A204.1 (cell line): ENCODE measurements around the gene ANXA11.

Experiments
- FAIRE-seq: peaks from 2 replicates; lab custom pipeline; 2012; peaks lifted over from hg19 to GRCh38; lab: Jason Lieb, UNC

ANXA11 gene

DNA sequence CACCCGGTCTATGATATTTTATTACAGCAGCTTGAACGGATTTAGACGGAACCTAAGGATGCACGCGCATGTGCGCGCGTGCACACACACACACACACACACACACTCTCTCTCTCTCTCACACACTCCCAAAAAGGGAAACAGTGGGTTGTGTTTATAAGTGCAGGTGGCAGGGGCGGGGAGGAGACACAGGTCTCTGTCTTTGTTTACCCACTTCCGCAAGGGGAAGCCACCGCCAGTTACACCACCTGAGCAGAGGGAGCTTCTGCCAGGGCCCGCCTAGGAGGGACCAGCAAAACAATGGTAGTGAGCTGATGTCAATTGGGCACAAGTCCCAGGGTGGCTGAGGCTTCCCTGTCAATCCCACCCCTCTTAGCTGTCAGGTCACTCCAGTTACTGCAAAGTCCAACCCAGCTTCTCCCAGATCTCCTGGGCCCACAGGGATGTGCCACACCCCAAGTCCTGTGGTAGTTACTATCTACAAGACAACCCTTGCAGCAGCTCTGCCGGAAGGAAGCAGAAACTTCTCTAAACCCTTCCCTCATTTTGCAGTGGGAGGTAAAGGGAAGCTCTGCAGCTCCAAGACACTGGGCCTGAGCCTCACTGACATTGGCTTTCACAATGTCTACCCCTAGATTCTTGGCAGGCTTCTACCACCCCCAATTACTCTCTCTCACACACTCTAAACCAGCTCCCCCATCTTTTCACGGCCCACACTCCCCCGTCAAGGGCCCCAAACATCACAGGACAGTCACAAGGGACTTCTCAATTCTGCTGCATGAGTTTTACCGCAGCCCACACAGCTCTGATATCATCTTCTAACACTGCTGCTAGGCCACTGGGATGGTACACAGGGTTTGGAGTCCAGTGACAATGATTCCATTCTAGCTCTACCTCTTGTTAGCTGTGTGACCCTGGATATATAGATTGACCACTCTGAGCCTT, 17.6 kb downstream of the ANXA11 start:
- FAIRE-seq: no peak

DNA sequence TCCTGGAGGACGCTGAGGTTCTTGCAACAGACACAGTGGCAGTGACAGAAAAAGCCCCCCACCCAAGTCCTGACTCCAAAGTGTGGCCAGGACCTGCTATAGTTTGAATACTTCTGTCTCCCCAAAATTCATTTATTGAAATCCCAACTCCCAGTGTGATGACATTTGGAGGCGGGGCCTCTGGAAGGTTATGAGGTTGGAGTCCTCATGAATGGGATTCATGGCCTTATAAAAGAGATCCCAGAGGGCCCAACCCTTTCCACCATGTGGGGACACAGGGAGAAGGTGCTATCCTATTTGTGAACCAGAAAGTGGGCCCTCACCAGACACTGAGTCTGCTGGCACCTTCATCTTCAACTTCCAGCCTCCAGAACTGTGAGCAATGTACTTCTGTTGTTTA, 18.3 kb downstream of the ANXA11 start:
- no peak for FAIRE-seq

DNA sequence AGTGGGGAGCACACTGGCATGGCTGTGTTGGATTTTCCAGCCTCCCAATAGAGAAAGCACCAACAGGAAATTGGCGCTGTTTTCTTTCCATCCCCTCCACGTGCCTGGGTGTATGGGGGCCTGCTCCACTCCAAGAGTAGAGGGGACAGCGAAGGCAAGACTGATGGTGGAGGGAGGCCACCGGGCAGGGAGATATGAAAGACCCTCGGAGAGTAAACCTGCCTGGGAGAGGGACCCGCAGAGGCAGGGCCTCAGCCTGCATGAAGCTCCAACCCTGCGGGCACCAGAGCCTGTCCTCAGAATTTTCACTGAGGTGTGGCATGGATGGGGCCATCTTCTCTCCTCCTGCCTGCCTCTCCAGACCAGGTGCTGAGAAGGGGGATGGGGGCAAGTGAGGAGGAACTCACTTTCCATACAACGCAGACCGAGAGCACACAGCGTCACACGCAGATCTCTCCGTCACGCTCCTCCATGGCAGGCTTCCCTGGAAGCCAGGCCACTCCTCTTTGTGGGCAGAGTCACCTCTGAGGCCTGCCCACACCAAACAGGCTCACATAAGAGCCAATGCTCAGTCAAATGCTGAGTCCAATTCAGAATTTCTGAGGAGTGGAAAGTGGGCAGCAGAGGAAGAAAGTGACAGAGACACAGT, 18.8 kb downstream of the ANXA11 start:
- no peak for FAIRE-seq

DNA sequence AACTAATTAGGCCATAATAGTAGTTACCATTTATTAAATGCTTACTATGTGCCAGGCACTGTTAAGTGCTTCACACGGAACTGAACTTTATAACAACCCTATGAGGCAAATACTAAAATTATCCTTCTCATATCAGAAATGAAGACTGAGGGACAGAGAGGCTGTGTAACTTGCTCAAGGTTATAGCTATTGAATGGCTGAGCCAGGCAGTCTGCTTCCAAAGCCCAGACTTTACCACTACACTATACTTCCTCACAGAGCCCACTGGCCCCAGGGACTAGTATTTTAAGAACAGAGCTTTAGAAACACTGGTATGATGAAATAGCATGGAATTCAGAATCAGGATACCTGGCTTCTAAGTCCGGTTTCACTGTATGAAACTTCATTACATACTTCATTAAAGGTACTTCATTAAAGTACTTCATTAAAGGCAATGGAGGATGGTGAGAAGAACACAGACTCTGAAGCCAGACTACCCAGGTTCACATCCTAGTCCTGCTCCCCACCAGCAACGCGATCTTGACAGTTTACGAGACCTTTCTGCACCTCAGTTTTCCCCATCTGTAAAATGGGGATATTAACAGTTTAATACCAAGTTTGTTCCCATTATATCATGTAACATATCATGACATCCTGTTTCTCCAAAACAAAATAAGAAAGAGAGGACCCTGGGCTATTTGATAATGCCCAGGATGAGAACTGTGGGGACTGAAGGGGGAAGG, 19.6 kb downstream of the ANXA11 start:
- no peak for FAIRE-seq

DNA sequence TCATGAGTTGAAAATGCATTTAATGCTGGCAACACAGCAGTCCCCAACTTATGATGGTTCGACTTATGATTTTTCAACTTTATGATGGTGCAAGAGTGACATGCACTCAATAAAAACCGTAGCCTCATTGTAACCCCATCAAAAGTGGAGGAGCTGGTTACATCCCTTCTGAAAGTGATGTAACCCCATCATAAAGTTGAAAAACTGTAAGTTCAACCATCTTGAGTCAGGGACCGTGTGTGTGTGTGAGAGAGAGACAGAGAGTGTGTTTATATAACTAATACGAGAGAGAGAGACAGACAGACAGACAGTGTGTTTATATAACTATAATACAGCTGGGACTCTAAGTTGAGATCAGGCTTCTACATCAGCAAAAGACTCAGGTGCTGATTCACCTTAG, 21.0 kb downstream of the ANXA11 start:
- no peak for FAIRE-seq

DNA sequence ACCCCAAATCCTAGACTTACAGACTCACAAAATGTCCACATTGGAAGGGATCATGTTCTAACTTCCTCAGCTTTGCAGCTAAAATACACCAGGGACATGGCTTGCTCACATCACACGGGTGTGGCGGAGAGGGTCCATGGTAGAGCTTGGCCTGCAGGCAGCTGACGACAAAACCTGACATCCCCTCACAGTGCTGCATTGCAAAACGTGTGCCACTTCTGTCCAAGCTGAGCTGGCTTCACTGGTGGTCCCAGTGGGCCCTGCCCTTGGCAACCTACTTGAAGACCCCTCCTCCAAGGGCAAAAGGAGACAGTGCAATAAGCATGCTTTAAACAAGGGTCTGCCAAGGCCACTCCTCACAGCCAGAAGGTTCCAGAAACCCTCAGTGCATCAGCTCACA, 21.9 kb downstream of the ANXA11 start:
- no peak for FAIRE-seq

DNA sequence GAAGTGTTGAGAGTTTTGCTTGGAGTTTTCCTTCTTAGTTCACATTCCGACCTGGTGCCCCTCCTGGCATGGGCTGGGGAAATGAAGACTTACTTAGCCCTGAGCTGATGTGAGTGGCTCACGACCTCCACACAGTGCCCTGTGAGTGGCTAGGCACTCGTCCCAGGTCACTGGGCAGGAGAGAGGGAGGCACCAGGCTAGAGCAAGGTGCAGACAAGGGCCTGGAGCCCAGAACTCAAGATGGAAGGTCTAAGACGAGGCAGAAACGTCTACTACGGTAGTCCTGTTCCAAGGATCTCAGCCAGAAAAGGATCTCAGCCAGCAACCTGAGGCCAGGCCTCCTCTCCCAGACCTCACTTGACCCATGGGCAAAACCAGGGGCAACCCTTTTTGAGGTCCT, 22.4 kb downstream of the ANXA11 start:
- FAIRE-seq: no peak

DNA sequence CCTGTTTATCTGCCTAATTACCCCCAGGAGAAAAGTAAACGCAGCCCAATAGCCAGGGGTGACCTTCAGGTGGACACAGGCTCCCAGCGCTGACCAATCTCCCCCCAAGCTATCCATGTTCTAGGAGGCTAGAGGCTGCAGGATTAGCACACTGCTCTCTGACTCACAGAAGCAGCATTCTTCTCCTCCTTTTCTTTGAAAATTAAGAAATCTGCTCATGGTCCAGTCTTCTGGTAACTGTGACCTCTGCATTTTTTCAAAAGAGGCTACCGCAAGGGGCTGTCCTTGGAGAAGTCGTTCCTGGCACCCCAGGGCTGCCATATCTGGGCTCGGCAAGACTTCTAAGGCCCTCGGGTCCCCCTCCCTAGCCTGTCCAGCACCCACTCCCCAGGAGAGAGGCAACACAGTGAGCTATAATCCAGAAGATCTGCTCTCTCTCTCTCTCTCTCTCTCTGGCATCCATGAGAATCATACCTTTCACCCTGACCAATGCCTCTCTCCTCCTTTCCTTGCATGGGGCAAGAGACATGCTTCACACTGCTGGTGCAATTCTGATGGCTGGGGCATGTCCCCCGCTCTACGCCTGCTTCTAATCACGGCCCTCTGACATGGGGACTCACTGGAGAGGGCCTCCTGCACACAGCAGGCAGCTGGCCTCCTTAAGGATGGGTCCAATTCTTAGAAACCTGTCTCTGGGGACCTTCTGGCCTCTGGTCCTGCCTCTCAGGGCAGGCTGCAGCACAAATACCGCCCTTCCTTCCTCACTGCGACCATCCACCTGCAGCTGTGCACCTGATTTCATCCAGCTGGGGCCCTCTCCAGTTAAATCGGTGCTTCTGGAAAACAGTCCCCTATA, 27.3 kb downstream of the ANXA11 start:
- FAIRE-seq: no peak

DNA sequence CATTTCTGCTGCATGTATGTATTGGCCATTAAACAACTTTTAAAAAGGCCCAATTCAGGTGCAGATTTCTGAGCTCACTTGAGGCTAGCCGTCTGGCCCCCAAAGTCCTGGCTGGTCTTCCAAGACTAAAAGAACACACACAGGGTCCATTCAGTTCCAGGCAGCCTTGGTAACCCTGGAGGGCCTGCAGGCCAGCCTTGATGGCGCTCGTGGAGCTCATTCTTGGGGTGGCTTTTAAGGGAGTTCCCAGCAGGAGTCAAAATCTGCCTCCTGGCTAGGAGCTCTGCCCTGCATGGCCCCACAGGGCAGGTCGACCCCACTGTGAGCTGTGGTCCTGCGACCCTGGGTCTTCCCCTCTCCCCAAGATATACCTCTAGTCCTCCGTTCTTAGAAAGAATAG, 28.8 kb downstream of the ANXA11 start:
- FAIRE-seq: no peak

DNA sequence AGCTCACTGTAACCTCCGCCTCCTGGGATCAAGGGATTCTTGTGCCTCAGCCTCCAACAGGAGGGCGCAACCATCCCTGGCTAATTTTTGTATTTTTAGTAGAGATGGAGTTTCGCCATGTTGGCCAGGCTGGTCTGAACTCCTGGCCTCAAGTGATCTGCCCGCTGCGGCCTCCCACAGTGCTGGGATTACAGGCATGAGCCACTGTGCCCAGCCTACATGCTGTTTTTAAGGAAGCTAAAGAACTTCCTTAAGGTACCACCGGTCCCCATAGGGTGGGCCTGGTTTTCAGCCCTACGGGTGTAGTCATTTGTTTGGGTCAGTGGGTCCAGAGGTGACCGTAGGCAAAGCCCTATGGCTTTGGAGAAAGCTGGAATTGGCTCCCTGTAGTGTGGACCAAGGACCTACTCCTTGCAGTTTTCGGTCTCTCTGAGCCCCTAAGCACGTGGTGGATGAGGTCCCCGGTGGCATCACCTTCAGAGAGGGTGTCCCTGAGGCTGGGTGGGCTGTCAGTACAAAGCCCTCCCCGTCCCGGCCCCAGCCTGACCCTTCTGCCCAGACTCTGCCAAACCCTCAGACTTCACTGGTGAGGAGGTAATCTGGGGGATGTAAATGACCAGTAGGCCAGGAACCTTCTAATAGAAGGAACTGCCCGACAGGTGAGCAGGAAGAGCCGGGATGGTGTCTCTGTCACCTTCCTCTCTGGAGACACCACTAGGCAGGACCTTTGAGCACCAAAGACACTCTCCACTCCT, 30.5 kb downstream of the ANXA11 start:
- no peak for FAIRE-seq

DNA sequence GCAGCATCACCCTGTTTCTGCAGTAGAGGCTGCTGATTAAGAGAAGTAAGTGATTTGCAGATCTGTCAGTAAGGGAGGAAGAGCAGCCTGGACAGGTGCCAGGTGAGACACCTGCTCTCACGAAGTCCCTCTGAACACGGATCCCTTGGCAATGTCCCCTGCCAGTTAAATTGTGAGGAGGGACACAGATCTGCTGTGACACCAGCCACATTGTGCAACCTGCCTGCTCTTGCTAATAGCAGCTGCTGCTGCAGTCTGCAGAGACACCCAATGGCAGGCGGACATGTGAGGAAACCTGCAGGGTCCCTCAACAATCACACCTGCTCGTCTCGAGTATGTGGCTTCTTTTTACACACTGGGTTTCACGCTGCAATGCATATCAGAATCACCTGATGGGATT, 31.9 kb downstream of the ANXA11 start:
- FAIRE-seq: no peak

DNA sequence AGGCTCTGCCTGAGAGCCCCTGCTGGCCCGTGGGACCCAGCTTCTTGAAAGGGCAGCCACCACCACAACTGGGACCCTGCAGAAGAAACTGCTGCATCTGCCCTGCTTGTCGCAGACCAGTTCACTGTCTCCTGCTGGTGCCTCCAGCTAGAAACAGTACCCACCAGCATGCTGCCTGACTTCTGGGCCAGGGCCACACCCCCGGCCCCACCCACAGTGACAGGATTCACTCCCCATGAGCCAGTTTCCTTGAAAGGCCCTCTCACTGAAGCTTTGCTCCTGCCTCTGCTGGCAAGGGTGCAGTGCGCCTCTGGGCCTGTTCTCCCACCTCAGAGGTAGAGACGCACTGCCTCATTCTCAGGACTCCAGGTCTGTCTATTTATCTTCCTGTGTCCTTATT, 32.4 kb downstream of the ANXA11 start:
- FAIRE-seq: no peak

DNA sequence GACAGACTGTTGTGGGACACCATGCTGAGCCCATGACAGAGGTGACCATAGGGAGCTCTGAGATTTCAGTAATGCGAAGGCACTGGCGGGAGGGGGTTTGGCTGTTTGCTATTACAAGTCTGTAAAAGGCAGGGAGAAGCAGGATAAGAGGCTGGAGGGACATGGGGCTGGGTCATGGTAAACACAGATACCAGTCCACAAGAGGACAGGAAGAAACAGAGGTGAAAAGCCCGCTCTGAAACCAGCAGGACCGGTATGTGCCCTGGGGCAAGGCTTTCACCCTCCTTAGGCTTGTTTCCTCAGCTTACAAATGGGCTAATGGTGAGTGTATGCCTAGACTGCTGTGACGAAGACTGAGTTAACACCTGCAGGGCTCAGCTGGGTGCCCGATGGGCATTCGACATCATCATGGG, 34.1 kb downstream of the ANXA11 start:
- FAIRE-seq: no peak

DNA sequence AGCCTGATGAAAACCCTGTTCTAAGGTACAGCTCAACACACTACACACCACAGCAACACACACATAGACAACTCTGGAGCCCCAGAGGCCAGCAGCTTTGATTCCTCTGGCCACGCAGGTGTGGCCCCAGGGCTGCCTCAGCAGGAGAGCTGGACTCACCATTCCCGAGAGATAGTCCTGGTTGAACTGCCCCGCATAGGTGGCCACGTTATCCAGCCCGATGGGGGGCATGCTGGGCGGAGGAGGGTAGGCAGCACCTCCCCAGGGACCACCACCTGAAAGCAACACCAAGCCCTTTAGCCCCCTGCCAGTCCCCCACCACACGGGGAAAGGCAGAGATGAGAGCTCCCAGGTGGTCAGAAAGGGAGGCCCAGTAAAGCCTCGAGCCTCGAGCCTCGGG, 34.7 kb downstream of the ANXA11 start:
- no peak for FAIRE-seq

DNA sequence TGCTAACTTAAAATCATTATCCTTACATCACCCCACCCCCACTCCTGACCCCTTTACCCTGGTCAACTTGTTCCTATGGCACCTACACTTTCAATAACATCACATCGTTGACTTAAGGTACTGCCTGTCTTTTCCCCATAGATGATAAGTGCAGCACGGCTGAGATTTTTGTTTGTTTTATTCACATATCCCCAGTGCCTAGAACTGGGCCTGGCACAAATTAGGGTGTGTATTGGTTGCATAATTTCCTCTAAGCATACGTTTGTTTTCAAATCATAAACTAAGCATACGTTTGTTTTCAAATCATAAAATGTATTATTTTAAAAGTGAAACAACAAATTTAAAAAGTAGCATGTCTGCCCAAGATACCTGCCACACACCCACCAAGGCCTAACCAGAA, 35.3 kb downstream of the ANXA11 start:
- FAIRE-seq: no peak

DNA sequence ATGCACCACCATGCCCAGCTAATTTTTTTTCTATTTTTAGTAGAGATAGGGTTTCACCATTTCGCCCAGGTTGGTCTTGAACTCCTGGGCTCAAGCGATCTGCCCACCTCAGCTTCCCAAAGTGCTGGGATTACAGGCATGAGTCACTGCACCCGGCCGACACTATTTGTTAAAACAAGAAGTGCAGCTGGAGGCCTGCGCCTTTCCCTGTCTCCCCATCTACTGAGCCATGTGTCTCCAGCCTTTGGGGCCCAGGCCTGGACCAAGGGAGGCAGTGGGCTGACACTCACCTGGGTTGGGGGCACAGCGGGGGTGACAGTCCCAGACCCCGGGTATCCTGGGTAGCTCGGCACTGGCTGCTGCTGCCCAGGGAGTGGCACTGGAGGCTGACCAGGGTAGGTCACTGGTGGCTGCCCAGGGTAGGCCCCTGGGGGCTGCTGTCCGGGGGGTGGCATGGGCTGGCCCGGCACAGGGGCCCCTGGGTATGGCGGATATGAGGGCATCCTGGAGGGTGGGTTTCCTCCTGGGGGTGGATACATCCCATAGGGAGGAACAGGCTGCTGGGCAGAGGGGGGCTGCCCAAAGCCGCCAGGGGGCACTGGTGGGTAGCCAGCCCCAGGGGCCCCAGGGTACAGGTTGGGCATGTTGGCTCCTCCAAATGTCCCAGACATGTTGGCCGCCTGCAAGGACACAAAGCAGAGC, 36.5 kb downstream of the ANXA11 start:
- no peak for FAIRE-seq

DNA sequence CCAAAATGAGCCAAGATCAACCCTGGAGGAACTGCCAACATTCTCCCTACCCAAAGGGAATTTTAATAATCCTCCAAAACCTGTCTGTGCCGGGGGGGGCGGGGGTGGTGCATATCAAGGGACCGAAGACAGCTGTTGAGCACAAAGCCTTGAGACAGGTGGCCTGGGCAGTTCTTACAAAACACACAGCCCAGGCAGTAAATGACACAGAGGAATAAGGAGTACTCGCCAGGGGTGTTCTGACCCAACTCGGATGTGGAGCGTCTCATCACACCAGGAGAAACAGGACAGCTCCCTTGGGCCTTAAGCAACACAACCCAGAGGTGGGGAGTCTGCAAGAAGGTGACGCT, 37.2 kb downstream of the ANXA11 start:
- FAIRE-seq: no peak

DNA sequence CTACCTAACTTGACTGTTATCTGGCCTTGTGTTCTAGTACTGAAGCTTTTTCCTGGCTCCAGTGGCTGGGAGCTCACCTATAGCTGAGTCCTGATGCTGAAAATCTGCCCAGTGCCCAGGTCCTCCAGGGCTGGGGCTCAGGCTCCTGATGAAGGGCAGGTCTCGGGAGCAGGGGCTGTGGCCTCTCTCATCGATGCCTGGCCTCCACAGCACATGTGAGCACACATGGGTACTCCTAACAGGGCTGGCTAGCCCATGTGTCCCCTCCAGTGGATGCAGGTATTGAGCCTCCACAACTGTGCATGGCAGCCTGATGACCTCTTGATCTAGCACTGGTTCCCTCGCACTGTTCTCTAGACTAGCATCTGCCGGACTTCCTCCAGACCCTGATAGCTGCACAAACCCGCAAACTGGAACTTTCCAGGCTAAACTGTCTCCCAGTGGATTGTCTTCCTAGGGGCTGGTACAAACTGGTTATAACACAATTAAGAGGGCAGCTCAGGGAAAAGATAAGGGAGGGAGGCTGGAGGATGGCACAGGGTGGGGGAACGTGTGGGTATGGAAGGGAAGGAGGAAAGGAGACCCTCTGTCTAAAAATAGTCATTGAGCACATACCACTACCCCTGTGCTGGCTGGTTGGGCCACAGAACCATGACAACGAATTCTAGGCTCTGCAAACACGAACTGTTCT, 37.7 kb downstream of the ANXA11 start:
- FAIRE-seq: no peak

DNA sequence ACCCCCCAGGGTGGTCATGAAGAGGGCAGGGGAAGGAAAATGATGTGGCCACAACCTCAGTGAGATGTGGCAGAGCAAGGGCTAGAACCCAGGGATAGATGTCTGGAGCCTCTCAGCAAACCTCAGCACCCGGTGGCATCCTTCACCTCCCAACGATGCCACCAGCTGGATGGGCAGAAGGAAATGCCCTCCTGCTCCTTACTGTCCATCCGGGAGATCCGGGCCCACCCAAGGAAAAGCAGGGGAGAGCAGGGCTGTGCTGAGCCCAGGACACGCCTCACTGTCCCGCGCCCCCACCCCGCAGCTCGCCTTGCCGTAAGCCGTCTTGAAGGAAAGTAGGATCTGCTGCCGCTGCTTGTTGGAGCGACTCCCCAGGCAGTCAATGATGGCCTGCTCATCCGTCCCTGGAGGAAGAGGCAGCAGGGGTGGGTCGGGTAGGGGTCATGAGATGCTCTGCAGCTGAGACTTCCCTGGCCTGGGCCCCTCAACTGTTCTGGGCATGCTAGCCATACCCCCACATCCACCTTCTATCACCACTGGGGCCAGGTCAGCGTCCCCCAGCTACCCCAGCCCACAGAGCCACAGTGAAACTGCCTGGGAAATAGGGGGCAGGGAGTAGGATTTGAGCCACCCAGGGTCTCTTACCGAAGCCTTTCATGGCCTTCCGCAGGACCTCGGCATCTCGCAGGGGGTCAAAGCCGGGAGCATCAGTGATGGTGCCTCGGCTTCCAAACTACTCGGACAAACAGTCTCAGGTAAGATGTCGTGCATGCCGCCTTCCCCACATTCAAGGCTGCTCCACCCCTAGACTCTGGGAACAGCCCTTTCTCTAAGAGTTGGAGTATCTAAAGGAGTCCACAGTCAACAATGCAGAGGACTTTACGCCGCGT, 38.5 kb downstream of the ANXA11 start:
- no peak for FAIRE-seq
